ENCODE measurements around the gene PLEKHN1.

PLEKHN1 gene

DNA sequence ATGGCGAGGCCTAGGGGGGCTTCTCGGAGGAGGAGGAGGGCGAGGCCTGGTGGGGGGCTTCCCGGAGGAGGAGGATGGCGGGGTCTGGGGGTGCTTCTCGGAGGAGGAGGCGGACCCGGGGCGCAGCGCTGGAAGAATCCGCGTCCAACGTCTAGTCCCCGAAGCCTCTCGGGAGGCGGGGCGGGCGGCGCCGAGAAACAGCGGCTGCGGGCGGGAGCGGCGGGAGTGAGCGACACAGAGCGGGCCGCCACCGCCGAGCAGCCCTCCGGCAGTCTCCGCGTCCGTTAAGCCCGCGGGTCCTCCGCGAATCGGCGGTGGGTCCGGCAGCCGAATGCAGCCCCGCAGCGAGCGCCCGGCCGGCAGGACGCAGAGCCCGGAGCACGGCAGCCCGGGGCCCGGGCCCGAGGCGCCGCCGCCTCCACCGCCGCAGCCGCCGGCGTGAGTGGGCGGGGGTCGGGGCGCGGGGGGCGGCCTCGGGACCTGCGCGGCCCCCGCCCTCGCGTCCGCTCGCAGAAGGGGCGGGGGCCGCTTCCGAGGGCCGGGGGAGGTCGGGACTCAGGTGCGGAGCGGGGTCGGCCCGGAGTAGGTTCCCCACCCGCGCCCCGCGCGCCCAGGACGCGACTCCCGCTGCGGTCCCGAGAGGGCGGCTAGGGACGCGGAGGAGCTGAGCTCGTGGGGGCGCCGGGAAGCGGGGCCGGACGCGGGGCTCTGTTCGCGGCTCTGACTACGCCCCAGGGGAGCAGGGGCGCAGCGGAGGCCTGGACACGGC lies 5.7 kb upstream of the PLEKHN1 start, which contains the start of gene KLHL17:
Gene KLHL17, plus strand, starts transcription at position 222 of the 769 bp plus-strand sequence. Its CDS starts 110 bp downstream, at position 332.
- DNase-seq (ENCODE audit: low read depth, low spot score), result peak; percentile 88

DNA sequence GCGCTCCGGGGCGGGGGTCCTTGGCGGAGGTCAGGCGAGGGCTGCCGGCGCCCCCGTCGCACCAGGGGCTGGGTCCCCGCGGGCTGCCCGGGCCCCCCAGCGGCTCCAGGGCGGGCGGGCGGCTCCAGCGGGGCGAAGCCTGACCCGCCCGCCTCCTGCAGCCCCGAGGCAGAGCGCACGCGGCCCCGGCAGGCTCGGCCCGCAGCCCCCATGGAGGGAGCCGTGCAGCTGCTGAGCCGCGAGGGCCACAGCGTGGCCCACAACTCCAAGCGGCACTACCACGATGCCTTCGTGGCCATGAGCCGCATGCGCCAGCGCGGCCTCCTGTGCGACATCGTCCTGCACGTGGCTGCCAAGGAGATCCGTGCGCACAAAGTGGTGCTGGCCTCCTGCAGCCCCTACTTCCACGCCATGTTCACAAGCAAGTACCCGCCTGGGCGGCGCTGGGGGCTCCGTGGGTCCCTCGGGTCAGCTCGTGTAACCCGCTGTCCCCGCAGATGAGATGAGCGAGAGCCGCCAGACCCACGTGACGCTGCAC lies 5.1 kb upstream of the PLEKHN1 start:
- no peak for DNase-seq (ENCODE audit: low read depth, low spot score)

DNA sequence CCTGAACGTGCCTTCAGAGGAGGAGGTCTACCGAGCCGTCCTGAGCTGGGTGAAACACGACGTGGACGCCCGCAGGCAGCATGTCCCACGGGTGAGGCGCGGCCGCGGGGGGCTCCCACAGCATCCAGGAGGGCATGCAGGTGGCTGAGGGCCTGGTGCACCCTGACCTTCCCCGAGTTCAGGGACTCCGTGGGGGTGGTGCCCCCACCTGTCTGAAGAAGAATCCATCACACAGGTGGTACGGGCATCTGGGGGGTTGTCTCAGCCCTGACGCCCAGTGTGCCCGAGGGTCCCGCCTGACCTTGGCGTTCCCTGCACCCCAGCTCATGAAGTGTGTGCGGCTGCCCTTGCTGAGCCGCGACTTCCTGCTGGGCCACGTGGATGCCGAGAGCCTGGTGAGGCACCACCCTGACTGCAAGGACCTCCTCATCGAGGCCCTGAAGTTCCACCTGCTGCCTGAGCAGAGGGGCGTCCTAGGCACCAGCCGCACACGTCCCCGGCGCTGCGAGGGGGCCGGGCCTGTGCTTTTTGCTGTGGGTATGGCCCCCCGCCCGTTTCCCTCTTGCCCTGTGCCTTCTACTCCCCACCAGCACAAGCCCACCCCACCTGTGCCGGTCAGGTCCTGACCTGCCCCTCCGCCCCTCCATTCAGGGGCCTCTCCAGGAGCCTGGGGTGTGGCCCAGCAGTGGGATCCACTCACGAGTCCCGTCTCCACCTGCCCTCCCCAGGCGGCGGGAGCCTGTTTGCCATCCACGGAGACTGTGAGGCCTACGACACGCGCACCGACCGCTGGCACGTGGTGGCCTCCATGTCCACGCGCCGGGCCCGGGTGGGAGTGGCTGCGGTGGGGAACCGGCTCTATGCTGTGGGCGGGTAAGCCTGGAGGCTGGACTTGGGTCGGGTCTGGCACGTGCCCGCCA lies 3.6 kb upstream of the PLEKHN1 start:
- DNase-seq (ENCODE audit: low read depth, low spot score), result no peak

DNA sequence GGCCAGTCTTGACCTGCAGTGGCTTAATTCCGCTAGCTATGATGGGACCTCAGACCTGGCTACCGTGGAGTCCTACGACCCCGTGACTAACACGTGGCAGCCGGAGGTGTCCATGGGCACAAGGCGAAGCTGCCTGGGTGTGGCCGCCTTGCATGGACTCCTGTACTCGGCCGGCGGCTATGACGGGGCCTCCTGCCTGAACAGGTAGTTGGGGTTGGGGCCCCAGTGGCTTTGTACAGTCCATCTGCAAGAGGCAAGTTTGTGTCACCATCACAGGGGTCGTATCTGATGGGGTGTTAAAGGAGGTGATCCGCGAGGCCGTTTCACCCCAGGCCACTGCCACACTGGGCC lies 3.0 kb upstream of the PLEKHN1 start:
- no peak for DNase-seq (ENCODE audit: low read depth, low spot score)

DNA sequence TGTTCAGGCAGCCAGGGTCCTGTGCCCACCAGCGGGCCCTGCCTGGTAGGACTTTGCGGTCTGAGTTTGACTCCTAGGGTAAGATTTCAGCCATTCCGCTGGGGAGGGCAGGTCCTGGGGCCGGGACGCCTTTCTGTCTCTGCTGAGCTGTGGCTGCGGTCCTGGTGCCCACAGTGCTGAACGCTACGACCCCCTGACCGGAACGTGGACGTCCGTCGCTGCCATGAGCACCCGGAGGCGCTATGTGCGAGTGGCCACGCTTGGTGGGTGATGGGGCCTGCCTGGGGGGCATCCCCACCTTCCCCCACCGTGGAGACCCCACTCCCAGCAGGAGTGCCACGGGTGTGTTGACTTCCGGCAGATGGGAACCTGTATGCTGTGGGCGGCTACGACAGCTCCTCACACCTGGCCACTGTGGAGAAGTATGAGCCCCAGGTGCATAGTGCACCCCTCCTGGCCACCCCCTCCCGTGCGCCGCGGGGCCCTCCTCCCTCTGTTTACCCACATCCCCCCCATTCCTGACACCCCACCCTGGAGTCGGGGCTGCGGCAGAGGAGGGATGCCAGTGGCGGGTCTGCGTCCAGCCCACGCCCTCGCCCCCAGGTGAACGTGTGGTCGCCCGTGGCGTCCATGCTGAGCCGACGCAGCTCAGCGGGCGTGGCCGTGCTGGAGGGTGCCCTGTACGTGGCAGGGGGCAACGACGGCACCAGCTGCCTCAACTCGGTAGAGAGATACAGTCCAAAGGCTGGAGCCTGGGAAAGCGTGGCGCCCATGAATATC lies 2.3 kb upstream of the PLEKHN1 start:
- DNase-seq (ENCODE audit: low read depth, low spot score), result no peak

DNA sequence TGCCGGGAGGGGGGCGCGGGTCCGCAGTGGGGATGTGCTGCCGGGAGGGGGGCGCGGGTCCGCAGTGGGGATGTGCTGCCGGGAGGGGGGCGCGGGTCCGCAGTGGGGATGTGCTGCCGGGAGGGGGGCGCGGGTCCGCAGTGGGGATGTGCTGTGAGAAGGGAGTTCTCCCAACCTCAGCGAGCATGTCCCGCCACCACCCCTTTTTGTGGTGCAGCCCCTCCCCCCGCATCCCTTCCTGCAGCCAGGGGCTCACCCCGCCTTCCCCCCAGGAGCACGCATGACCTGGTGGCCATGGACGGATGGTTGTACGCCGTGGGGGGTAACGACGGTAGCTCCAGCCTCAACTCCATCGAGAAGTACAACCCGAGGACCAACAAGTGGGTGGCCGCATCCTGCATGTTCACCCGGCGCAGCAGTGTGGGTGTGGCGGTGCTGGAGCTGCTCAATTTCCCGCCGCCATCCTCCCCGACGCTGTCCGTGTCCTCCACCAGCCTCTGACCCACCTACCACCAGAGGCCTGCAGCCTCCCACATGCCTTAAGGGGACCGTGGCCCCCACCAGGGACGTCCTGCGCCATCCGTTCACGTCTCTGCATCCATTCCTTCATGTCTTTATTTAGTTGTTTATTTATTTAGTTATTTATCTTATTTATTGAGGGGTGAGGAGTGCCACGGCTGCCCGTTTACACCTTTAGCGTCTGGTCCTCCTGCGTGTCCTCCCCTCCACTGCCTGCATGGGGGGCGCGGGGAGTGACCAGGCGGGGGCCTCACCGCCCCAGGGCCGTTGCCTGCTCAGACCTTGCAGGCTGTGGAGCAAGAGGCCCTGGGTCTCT lies 1.4 kb upstream of the PLEKHN1 start:
- DNase-seq (ENCODE audit: low read depth, low spot score), result no peak

- no peak for DNase-seq (ENCODE audit: low read depth, low spot score)
Observed at GRCh38 chr1:965526-966134, 652 bp upstream of the PLEKHN1 start.

DNA sequence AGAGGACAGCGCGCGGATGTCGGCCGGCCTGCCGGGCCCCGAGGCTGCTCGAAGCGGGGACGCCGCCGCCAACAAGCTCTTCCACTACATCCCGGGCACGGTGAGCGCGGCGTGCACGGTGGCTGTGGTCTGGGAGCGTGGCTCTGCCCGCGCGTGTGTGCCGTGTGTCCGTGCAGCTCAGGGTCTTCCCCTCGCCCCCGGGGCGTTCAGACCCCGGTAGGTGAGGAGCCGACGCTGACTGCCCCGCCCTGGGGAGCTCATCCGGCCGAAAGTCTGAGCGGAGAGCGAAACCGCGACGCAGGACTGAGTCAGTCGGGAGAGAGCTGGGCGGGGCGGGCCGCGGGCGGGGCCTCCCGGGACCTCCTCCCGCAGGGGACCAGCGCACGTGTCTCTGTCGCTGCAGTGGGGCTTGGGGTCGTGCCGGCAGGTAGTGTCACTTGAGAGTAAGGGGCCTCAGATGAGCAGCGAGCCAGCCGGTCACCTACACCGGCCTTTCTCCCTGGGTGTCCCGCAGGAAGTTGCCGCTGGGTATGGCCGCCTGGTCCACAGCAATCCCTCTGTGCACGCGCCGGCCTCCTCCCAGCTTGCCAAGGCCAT lies 520 bp downstream of the PLEKHN1 start:
- DNase-seq (ENCODE audit: low read depth, low spot score), result peak; percentile 80

- no peak for DNase-seq (ENCODE audit: low read depth, low spot score)
Observed at GRCh38 chr1:967466-968343, 1.4 kb downstream of the PLEKHN1 start.

GRCh38 chr1:969260-969855 lies 3.1 kb downstream of the PLEKHN1 start:
- DNase-seq (ENCODE audit: low read depth, low spot score), result no peak

- DNase-seq (ENCODE audit: low read depth, low spot score), result no peak
Observed at GRCh38 chr1:970242-970972, 4.1 kb downstream of the PLEKHN1 start.

GRCh38 chr1:970973-971730 lies 4.9 kb downstream of the PLEKHN1 start:
- DNase-seq (ENCODE audit: low read depth, low spot score), result no peak

DNA sequence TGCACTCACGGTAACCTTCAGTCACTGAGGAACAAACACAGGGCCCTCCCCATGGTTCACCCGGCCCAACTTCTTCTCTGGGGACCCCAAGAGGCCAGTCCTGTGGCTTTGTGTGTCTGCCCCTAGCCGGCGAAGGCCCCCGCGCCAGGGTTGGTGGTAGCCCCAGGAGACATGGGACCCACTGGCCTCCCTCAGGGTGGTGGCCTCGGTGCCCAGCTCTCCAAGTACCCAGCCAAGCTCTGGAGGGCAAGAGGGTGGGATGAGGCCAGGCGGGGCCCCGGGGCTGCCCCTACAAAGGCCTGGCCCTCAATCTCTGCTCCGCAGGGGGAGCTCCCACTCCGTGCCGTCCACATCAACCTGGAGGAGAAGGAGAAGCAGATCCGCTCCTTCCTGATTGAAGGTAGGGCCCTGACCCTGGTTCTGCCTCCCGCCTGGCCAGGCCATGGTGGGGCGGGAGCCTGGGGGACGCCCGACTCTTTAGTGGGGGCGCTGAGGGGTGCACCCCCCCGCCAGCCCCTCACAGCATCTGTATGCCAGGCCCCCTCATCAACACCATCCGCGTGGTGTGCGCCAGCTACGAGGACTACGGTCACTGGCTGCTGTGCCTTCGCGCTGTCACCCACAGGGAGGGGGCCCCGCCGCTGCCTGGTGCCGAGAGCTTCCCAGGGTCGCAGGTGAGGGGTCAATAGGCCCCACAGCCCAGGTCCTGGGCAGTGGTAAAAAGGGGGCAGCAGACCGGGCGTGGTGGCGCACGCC lies 5.6 kb downstream of the PLEKHN1 start:
- no peak for DNase-seq (ENCODE audit: low read depth, low spot score)

DNA sequence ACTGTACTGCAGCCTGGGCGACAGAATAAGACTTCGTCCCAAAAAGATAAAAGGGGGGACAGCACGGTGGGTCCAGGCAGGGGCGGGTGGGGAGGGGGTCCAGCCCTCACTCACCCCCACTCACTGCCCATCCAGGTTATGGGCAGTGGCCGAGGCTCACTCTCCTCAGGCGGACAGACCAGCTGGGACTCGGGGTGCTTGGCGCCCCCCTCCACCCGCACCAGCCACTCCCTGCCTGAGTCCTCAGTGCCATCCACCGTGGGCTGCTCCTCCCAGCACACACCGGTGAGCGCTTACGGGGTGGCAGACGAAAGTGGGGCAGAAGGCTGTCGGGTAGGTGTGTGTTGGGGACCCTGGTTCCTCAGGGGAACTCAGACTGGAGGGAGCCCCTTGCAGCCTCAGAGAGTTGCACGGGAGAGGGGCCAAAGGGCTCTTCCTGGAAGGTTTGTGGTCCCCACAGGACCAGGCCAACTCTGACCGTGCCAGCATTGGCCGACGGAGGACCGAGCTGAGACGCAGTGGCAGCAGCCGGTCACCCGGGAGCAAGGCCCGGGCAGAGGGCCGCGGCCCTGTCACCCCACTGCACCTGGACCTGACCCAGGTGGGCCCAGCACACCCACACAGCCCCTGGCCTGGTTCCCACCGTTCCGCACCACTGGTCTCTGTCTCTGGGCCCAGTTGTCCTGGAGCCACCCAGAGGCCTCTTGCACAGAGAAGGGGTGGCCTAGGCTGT lies 6.6 kb downstream of the PLEKHN1 start:
- DNase-seq (ENCODE audit: low read depth, low spot score), result no peak

DNA sequence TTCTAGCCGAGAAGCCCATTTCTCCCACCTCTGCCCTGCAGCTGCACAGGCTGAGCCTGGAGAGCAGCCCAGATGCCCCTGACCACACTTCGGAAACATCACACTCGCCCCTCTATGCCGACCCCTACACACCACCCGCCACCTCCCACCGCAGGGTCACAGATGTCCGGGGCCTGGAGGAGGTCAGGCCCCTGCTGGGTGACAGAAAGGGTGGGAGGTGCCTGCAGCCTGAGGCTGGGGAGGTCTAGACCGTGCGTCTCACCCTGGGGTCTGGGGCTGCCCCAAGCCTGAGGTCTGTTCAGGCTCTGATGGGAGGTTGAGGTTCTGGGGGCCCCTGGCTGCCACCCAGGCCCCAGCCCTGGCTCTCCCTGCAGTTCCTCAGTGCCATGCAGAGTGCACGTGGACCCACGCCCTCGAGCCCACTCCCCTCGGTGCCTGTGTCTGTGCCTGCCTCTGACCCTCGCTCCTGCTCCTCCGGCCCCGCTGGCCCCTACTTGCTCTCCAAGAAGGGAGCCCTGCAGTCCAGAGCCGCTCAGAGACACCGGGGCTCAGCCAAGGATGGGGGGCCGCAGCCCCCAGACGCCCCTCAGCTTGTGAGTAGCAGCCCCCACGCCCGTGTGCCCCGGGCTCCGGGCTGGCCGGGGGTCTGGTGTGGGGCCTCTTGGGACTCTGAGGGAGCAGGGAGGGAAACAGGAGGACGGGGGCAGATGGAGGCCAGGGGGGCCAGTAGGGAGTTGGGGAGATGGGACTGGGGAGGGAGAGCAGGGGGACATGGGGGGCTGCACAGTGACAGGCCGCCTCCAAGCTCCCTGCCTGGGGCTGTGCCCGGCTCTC lies 7.4 kb downstream of the PLEKHN1 start:
- DNase-seq (ENCODE audit: low read depth, low spot score), result no peak
